ENCODE data around the gene UPF2.

DNA sequence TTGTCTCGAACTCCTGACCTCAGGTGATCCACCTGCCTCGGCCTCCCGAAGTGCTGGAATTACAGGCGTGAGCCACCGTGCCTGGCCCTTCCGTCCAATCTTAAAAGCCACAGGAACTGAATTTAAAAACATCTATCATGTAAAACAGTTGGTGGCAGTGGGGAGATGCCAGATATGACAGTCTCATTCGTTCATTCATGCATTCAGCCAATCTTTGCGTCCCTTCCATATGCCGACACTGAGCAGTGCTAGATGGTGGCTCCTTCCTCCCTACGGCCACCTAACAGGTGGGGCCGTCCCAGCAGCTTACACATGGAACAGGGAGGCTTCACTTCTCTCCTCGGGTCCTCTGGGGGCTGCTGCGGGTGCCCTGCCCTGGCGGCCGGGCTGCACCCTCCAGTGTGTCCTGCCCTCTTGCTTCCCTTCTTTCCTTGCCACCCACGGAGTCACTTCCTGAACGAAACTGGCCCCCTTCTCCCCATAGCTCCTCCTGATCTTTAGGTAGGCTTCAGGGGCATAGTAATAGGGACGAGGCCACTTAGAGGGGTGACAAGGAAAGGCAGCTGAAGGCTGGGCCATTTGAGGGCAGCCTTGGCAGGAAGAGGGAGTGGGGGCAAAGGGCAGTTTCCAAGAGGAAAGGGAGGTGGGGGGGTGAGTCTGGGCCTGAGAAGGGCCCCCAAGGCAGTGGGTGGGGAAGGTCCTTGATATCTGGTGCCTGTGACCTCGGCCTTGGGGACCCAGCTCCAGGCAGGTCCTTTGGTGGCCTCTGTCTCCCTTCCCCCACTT is 165.6 kb downstream of the UPF2 start:
- TF ChIP-seq, protein P1, sequence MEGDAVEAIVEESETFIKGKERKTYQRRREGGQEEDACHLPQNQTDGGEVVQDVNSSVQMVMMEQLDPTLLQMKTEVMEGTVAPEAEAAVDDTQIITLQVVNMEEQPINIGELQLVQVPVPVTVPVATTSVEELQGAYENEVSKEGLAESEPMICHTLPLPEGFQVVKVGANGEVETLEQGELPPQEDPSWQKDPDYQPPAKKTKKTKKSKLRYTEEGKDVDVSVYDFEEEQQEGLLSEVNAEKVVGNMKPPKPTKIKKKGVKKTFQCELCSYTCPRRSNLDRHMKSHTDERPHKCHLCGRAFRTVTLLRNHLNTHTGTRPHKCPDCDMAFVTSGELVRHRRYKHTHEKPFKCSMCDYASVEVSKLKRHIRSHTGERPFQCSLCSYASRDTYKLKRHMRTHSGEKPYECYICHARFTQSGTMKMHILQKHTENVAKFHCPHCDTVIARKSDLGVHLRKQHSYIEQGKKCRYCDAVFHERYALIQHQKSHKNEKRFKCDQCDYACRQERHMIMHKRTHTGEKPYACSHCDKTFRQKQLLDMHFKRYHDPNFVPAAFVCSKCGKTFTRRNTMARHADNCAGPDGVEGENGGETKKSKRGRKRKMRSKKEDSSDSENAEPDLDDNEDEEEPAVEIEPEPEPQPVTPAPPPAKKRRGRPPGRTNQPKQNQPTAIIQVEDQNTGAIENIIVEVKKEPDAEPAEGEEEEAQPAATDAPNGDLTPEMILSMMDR (IDR thresholded peaks at IDR 0.05; ENCODE audit: low read depth, low read length): no peak
- no peak for TF ChIP-seq EZH2phosphoT487 (IDR thresholded peaks at IDR 0.05; ENCODE audit: low read depth)

Measured in OCI-LY3 (cell line).